Effector memory CD4-positive, alpha-beta T cell (primary cell): ENCODE results near the gene SVOPL.
"Not testable (repeated sequence)": the region's sequence is repeated elsewhere in the genome, so short reads cannot be mapped to it uniquely, and the experiment has no call there.

Experiments
- DNase-seq, 3 donors: peaks; one replicate each; pipeline ENCODE4 v3.0.0-alpha.2; 2020
- H3K27ac ChIP-seq: 2 replicates; pipeline ENCODE4 v1.7.0; 2013; ENCODE audit warnings: mild to moderate bottlenecking, low read length, moderate library complexity; ENCODE audit not compliant: insufficient read depth, poor library complexity, severe bottlenecking
- H3K27me3 ChIP-seq: replicated peaks from 2 replicates; pipeline ENCODE4 v1.7.0; 2013; ENCODE audit warnings: mild to moderate bottlenecking, low read length; ENCODE audit not compliant: insufficient read depth, control insufficient read depth, poor library complexity, severe bottlenecking
- H3K36me3 ChIP-seq: 2 replicates; pipeline ENCODE4 v1.7.0; 2013; ENCODE audit warnings: mild to moderate bottlenecking, low read length, moderate library complexity; ENCODE audit not compliant: control insufficient read depth, insufficient read depth
- H3K4me1 ChIP-seq: 2 replicates; pipeline ENCODE4 v1.7.0; 2013; ENCODE audit warnings: low read length, mild to moderate bottlenecking; ENCODE audit not compliant: control insufficient read depth, insufficient read depth, poor library complexity, severe bottlenecking
- H3K4me3 ChIP-seq: 2 replicates; pipeline ENCODE4 v1.7.0; 2013; ENCODE audit warnings: low read length, low read depth, mild to moderate bottlenecking; ENCODE audit not compliant: insufficient read depth, poor library complexity, severe bottlenecking
- H3K9me3 ChIP-seq: 2 replicates; pipeline ENCODE4 v1.7.0; 2013; ENCODE audit warnings: mild to moderate bottlenecking, low read length, moderate library complexity; ENCODE audit not compliant: control insufficient read depth

SVOPL gene

GRCh38 chr7:138705167-138705566 lies 4.0 kb upstream of the SVOPL start:
- Histone ChIP-seq H3K36me3 (no peaks in the 10 kb centered on the region), H3K4me3 (no peak overlapping the region), H3K4me1 (no peaks in the 10 kb centered on the region), H3K27ac (no peak overlapping the region), H3K9me3 (no peaks in the 10 kb centered on the region), H3K27me3 (no peaks in the 10 kb centered on the region)
- no peak for DNase-seq

- Histone ChIP-seq H3K9me3 (no peaks in the 10 kb centered on the region), H3K27me3 (no peaks in the 10 kb centered on the region), H3K4me3 (no peak overlapping the region), H3K4me1 (no peaks in the 10 kb centered on the region), H3K27ac (no peak overlapping the region), H3K36me3 (no peaks in the 10 kb centered on the region)
- no peak for DNase-seq
These were observed 368 bp upstream of the SVOPL start for GRCh38 chr7:138701537-138701923.

GRCh38 chr7:138699661-138700060 lies 1.5 kb downstream of the SVOPL start:
- Histone ChIP-seq H3K4me3 (no peak overlapping the region), H3K9me3 (no peaks in the 10 kb centered on the region), H3K4me1 (no peaks in the 10 kb centered on the region), H3K36me3 (no peaks in the 10 kb centered on the region), H3K27me3 (no peaks in the 10 kb centered on the region), H3K27ac (no peak overlapping the region)
- DNase-seq: no peak

GRCh38 chr7:138698281-138698680 lies 2.9 kb downstream of the SVOPL start:
- H3K9me3 ChIP-seq: no peaks in the 10 kb centered on the region
- H3K4me1 ChIP-seq: no peaks in the 10 kb centered on the region
- no peak overlapping the region for H3K27ac ChIP-seq
- H3K4me3 ChIP-seq: no peak overlapping the region
- H3K36me3 ChIP-seq: no peaks in the 10 kb centered on the region
- H3K27me3 ChIP-seq: no peaks in the 10 kb centered on the region
- no peak for DNase-seq

GRCh38 chr7:138697535-138698182 lies 3.5 kb downstream of the SVOPL start:
- Histone ChIP-seq H3K36me3 (no peaks in the 10 kb centered on the region), H3K4me3 (no peak overlapping the region), H3K27ac (no peak overlapping the region), H3K4me1 (no peaks in the 10 kb centered on the region), H3K27me3 (no peaks in the 10 kb centered on the region), H3K9me3 (no peaks in the 10 kb centered on the region)
- no peak for DNase-seq

GRCh38 chr7:138695776-138696175 lies 5.4 kb downstream of the SVOPL start:
- not testable (repeated sequence) for H3K27ac ChIP-seq, H3K9me3 ChIP-seq

GRCh38 chr7:138695106-138695505 lies 6.1 kb downstream of the SVOPL start:
- Histone ChIP-seq H3K36me3 (no peaks in the 10 kb centered on the region), H3K9me3 (no peaks in the 10 kb centered on the region), H3K4me3 (no peak overlapping the region), H3K4me1 (no peaks in the 10 kb centered on the region), H3K27me3 (no peaks in the 10 kb centered on the region), H3K27ac (no peak overlapping the region)
- no peak for DNase-seq

More at GRCh38 chr7:138695776-138696175, 5.4 kb downstream of the SVOPL start:
- not testable (repeated sequence) for H3K4me3 ChIP-seq, H3K27me3 ChIP-seq, H3K36me3 ChIP-seq, DNase-seq, H3K4me1 ChIP-seq

- Histone ChIP-seq H3K4me3 (no peak overlapping the region), H3K27me3 (no peaks in the 10 kb centered on the region), H3K27ac (no peak overlapping the region), H3K4me1 (no peaks in the 10 kb centered on the region), H3K9me3 (no peaks in the 10 kb centered on the region), H3K36me3 (no peaks in the 10 kb centered on the region)
- no peak for DNase-seq
These were observed 10.0 kb downstream of the SVOPL start for GRCh38 chr7:138691178-138691577.

- H3K4me1 ChIP-seq: no peaks in the 10 kb centered on the region
- no peaks in the 10 kb centered on the region for H3K27me3 ChIP-seq
- no peak overlapping the region for H3K27ac ChIP-seq
- H3K4me3 ChIP-seq: no peak overlapping the region
- no peak for DNase-seq
- H3K36me3 ChIP-seq: no peaks in the 10 kb centered on the region
- no peaks in the 10 kb centered on the region for H3K9me3 ChIP-seq
These were observed 10.7 kb downstream of the SVOPL start for GRCh38 chr7:138690495-138690894.

- H3K4me1 ChIP-seq, H3K4me3 ChIP-seq, H3K9me3 ChIP-seq, H3K36me3 ChIP-seq, DNase-seq, H3K27me3 ChIP-seq, H3K27ac ChIP-seq: not testable (repeated sequence)
These were observed 13.1 kb downstream of the SVOPL start for GRCh38 chr7:138688037-138688436.
